Measurements from ENCODE around the gene ITPA.

DNA sequence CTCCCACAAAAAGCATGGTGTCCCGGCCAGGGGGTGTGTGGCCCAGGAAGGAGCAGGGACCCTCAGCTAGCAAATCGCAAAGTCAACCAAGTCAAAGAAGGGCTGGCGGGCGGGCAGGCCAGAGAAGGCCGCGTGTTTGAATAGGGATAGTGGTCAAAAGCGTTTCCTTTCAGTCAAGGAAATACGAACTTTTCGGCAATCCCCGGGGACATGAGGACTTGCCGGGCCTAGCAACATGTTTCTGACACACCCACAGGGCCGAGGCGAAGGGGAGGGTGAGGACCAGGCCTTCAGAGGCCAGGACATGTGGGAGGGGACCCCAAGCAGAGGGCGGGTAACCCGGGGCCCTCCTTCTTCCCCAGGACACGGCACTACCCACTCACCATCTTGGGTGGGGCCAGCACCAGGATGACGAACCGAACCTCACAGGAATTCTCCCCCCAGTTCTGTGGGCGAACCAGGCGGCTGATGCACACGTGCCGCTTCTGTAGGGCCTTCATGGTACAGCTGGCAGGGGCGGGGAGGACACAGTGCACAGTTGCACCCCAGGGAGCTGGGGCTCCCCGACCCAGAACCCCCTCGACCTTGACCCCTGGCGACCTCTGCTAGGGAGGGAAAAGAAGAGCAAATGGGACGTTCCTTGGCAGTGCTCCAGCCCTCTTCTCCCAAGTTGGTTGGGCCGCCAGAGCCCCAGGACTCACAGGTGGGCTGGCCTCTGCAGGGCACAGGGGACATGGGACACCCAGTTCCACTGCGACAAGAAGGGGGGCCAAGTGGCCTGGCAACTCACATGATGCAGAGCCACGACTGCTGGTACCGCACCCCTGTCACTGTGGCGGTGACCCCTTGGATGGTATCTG lies 24.1 kb downstream of the ITPA start:
- TF ChIP-seq ZNF274 (IDR thresholded peaks at IDR 0.05; ENCODE audit: low read depth, low read length): no peak
- TF ChIP-seq YY1 (IDR thresholded peaks at IDR 0.05; ENCODE audit: insufficient read depth, insufficient read length): no peak
